ENCODE data around the gene HCFC1. TPM values are rescaled to one million over a fixed set of nuclear protein-coding genes. Genes with fewer than 3 reads are reported as not detected.

Gene HCFC1
- total RNA-seq, 1 donor from 2014 or later, result 84.0 TPM

GRCh38 chrX:154012336-154012991 is 40.8 kb upstream of the HCFC1 start:
- Mint-ChIP-seq H3K4me3 (ENCODE audit: unreplicated experiment) (no peak overlapping the region), H3K27ac (ENCODE audit: unreplicated experiment) (no peak overlapping the region), H3K36me3 (ENCODE audit: unreplicated experiment) (no peaks in the 10 kb centered on the region), H3K4me1 (ENCODE audit: low read depth, unreplicated experiment) (peaks cover 7% of the 10 kb centered on the region), H3K27me3 (ENCODE audit: unreplicated experiment) (no peaks in the 10 kb centered on the region), H3K9me3 (ENCODE audit: unreplicated experiment) (peaks cover 2% of the 10 kb centered on the region)
- TF ChIP-seq CTCF (IDR thresholded peaks at IDR 0.05; ENCODE audit: partially characterized antibody, unreplicated experiment), result no peak
- no peak for DNase-seq

GRCh38 chrX:154011376-154012335 is 40.0 kb upstream of the HCFC1 start:
- Mint-ChIP-seq H3K27me3 (ENCODE audit: unreplicated experiment) (no peaks in the 10 kb centered on the region), H3K27ac (ENCODE audit: unreplicated experiment) (no peak overlapping the region), H3K4me3 (ENCODE audit: unreplicated experiment) (no peak overlapping the region), H3K36me3 (ENCODE audit: unreplicated experiment) (no peaks in the 10 kb centered on the region), H3K9me3 (ENCODE audit: unreplicated experiment) (peaks cover 2% of the 10 kb centered on the region), H3K4me1 (ENCODE audit: low read depth, unreplicated experiment) (peaks cover 12% of the 10 kb centered on the region)
- DNase-seq, result no peak
- no peak for TF ChIP-seq CTCF (IDR thresholded peaks at IDR 0.05; ENCODE audit: partially characterized antibody, unreplicated experiment)

GRCh38 chrX:154010330-154011087 is 38.9 kb upstream of the HCFC1 start:
- H3K27ac Mint-ChIP-seq (ENCODE audit: unreplicated experiment), result no peak overlapping the region
- no peaks in the 10 kb centered on the region for H3K27me3 Mint-ChIP-seq (ENCODE audit: unreplicated experiment)
- H3K36me3 Mint-ChIP-seq (ENCODE audit: unreplicated experiment), result no peaks in the 10 kb centered on the region
- no peak for DNase-seq
- no peak for TF ChIP-seq CTCF (IDR thresholded peaks at IDR 0.05; ENCODE audit: partially characterized antibody, unreplicated experiment)
- H3K4me1 Mint-ChIP-seq (ENCODE audit: low read depth, unreplicated experiment), result peaks cover 20% of the 10 kb centered on the region
- H3K4me3 Mint-ChIP-seq (ENCODE audit: unreplicated experiment), result no peak overlapping the region
- H3K9me3 Mint-ChIP-seq (ENCODE audit: unreplicated experiment), result peaks cover 2% of the 10 kb centered on the region

- H3K9me3 Mint-ChIP-seq (ENCODE audit: unreplicated experiment), result peaks cover 5% of the 10 kb centered on the region
- peaks cover 29% of the 10 kb centered on the region for H3K4me1 Mint-ChIP-seq (ENCODE audit: low read depth, unreplicated experiment)
- TF ChIP-seq CTCF (IDR thresholded peaks at IDR 0.05; ENCODE audit: partially characterized antibody, unreplicated experiment), result no peak
- no peak overlapping the region for H3K27ac Mint-ChIP-seq (ENCODE audit: unreplicated experiment)
- DNase-seq, result no peak
- no peaks in the 10 kb centered on the region for H3K36me3 Mint-ChIP-seq (ENCODE audit: unreplicated experiment)
- no peak overlapping the region for H3K4me3 Mint-ChIP-seq (ENCODE audit: unreplicated experiment)
- peaks cover 2% of the 10 kb centered on the region for H3K27me3 Mint-ChIP-seq (ENCODE audit: unreplicated experiment)
Measured at GRCh38 chrX:154008521-154008920, 36.9 kb upstream of the HCFC1 start.

All from glutamatergic neuron (in vitro differentiated cells).